H9 (cell line): ENCODE results near the gene MBD2. TPM values are rescaled to one million over a fixed set of nuclear protein-coding genes. Genes with fewer than 3 reads are reported as not detected.

Experiments used
- DNase-seq: peaks from one replicate; pipeline ENCODE4 v3.0.0-alpha.2; 2017
- H2AFZ ChIP-seq: one replicate; pipeline ENCODE4 v1.6.1; 2013; ENCODE audit warnings: mild to moderate bottlenecking, low read length, control low read depth, moderate library complexity
- H2AK5ac ChIP-seq: 2 replicates; pipeline ENCODE4 v1.6.1; 2013; ENCODE audit warnings: low read length, control low read depth, mixed read lengths; ENCODE audit not compliant: insufficient read length
- H2BK120ac ChIP-seq: one replicate; pipeline ENCODE4 v1.6.1; 2013; ENCODE audit warnings: low read depth, mild to moderate bottlenecking, low read length, control low read depth, inconsistent platforms; ENCODE audit not compliant: poor library complexity, severe bottlenecking
- H2BK12ac ChIP-seq: 2 replicates; pipeline ENCODE4 v1.6.1; 2013; ENCODE audit warnings: low read length, control low read depth, mixed read lengths, low read depth; ENCODE audit not compliant: insufficient read length
- H2BK15ac ChIP-seq: 2 replicates; pipeline ENCODE4 v1.6.1; 2013; ENCODE audit warnings: low read depth, low read length, control low read depth
- H2BK20ac ChIP-seq: one replicate; pipeline ENCODE4 v1.6.1; 2013; ENCODE audit warnings: low read depth, mild to moderate bottlenecking, low read length, control low read depth, inconsistent platforms; ENCODE audit not compliant: poor library complexity, severe bottlenecking
- H2BK5ac ChIP-seq: 2 replicates; pipeline ENCODE4 v1.6.1; 2013; ENCODE audit warnings: low read length, control low read depth, mixed read lengths; ENCODE audit not compliant: insufficient read length
- H3K14ac ChIP-seq: 2 replicates; pipeline ENCODE4 v1.6.1; 2013; ENCODE audit warnings: low read length, control low read depth; ENCODE audit not compliant: insufficient read depth
- H3K18ac ChIP-seq: 2 replicates; pipeline ENCODE4 v1.6.1; 2013; ENCODE audit warnings: low read depth, mild to moderate bottlenecking, mixed read lengths, low read length, control low read depth; ENCODE audit not compliant: insufficient read length
- H3K23ac ChIP-seq: 2 replicates; pipeline ENCODE4 v1.6.1; 2013; ENCODE audit warnings: low read length, control low read depth, mixed read lengths, low read depth; ENCODE audit not compliant: insufficient read length
- H3K23me2 ChIP-seq: 2 replicates; pipeline ENCODE4 v1.6.1; 2013; ENCODE audit warnings: low read depth, mild to moderate bottlenecking, mixed read lengths, low read length, control low read depth; ENCODE audit not compliant: insufficient read length, poor library complexity, severe bottlenecking
- H3K27ac ChIP-seq: 2 replicates; pipeline ENCODE4 v1.5.1; 2013; ENCODE audit warnings: low read length, control low read depth, mixed read lengths, low read depth; ENCODE audit not compliant: insufficient read length
- H3K27me3 ChIP-seq: 2 replicates; pipeline ENCODE4 v1.6.1; 2013; ENCODE audit warnings: low read length, control low read depth, inconsistent platforms; ENCODE audit not compliant: insufficient read depth
- H3K4ac ChIP-seq: 2 replicates; pipeline ENCODE4 v1.6.1; 2013; ENCODE audit warnings: low read depth, mild to moderate bottlenecking, control low read depth, inconsistent platforms, low read length, moderate library complexity
- H3K4me1 ChIP-seq: 2 replicates; pipeline ENCODE4 v1.6.1; 2013; ENCODE audit warnings: low read length, control low read depth, inconsistent platforms; ENCODE audit not compliant: insufficient read depth
- H3K4me2 ChIP-seq: 2 replicates; pipeline ENCODE4 v1.6.1; 2013; ENCODE audit warnings: low read length, control low read depth, mixed read lengths; ENCODE audit not compliant: insufficient read length, insufficient read depth
- H3K56ac ChIP-seq: 2 replicates; pipeline ENCODE4 v1.6.1; 2013; ENCODE audit warnings: low read depth, mild to moderate bottlenecking, mixed read lengths, low read length, control low read depth; ENCODE audit not compliant: insufficient read length
- H3K79me1 ChIP-seq: 2 replicates; pipeline ENCODE4 v1.6.1; 2013; ENCODE audit warnings: low read depth, mild to moderate bottlenecking, moderate library complexity, low read length, control low read depth, inconsistent platforms; ENCODE audit not compliant: insufficient read depth, poor library complexity, severe bottlenecking
- H3K79me2 ChIP-seq: 2 replicates; pipeline ENCODE4 v1.6.1; 2013; ENCODE audit warnings: low read length, control low read depth, inconsistent platforms; ENCODE audit not compliant: insufficient read depth
- H3K9ac ChIP-seq: 2 replicates; pipeline ENCODE4 v1.6.1; 2013; ENCODE audit warnings: low read length, control low read depth, mixed read lengths; ENCODE audit not compliant: insufficient read length; ENCODE audit errors: extremely low read depth
- H3K9me3 ChIP-seq: one replicate; pipeline ENCODE4 v1.6.1; 2013; ENCODE audit warnings: low read depth, low read length, inconsistent platforms; ENCODE audit not compliant: control insufficient read depth
- H3T11ph ChIP-seq: one replicate; pipeline ENCODE4 v1.6.1; 2013; ENCODE audit warnings: mild to moderate bottlenecking, low read length, control low read depth, inconsistent platforms
- H4K20me1 ChIP-seq: one replicate; pipeline ENCODE4 v1.6.1; 2013; ENCODE audit not compliant: control insufficient read depth, insufficient read length, insufficient read depth
- H4K5ac ChIP-seq: 2 replicates; pipeline ENCODE4 v1.6.1; 2013; ENCODE audit warnings: low read depth, mild to moderate bottlenecking, mixed read lengths, low read length, control low read depth; ENCODE audit not compliant: insufficient read length
- H4K8ac ChIP-seq: replicated peaks from 2 replicates; pipeline ENCODE4 v1.6.1; 2013; ENCODE audit warnings: low read length, control low read depth, mixed read lengths, low read depth; ENCODE audit not compliant: insufficient read length
- H4K91ac ChIP-seq: 2 replicates; pipeline ENCODE4 v1.6.1; 2013; ENCODE audit warnings: low read depth, mild to moderate bottlenecking, moderate library complexity, mixed read lengths, low read length, control low read depth; ENCODE audit not compliant: insufficient read length
- H3K27ac Mint-ChIP-seq, 3 experiments: 2 replicates in 2 of 3; 3 replicates in 1 of 3; pipeline ENCODE4 v1.8.0; 2020 to 2021; ENCODE audit warnings: mixed read lengths in 3 of 3, mild to moderate bottlenecking in 1 of 3, moderate library complexity in 1 of 3
- H3K27me3 Mint-ChIP-seq: 2 replicates; pipeline ENCODE4 v1.8.0; 2021; ENCODE audit warnings: low read depth, mild to moderate bottlenecking, moderate library complexity, mixed read lengths
- H3K36me3 Mint-ChIP-seq, 3 experiments: 2 replicates in 2 of 3; 3 replicates in 1 of 3; pipeline ENCODE4 v1.8.0; 2020 to 2021; ENCODE audit warnings: low read depth in 3 of 3, mixed read lengths in 3 of 3; ENCODE audit not compliant: insufficient read depth in 1 of 3
- H3K4me1 Mint-ChIP-seq, 2 experiments: 2 replicates each; pipeline ENCODE4 v1.8.0; 2020; ENCODE audit warnings: mixed read lengths in 2 of 2
- H3K4me3 Mint-ChIP-seq, 2 experiments: 2 replicates in 1 of 2; 3 replicates in 1 of 2; pipeline ENCODE4 v1.8.0; 2020 to 2021; ENCODE audit warnings: mild to moderate bottlenecking in 2 of 2, mixed read lengths in 2 of 2, moderate library complexity in 1 of 2
- H3K9me3 Mint-ChIP-seq, 2 experiments: 2 replicates in 1 of 2; 3 replicates in 1 of 2; pipeline ENCODE4 v1.8.0; 2020; ENCODE audit warnings: mild to moderate bottlenecking in 2 of 2, mixed read lengths in 2 of 2, moderate library complexity in 1 of 2
- WGBS: extraction: QIAGEN DNeasy Blood & Tissue Kit; methylation state at CpG from one replicate; pipeline ENCODE4 v1.1.7; 2013; ENCODE audit warnings: missing lambda C conversion rate, low lambda C conversion rate, mixed read lengths; ENCODE audit not compliant: insufficient read length; ENCODE audit errors: extremely low coverage; 5-methylcytosine and 5-hydroxymethylcytosine counted together
- total RNA-seq: library from RNA; stranded (reverse); gene quantifications from 2 replicates; pipeline ENCODE4 v1.2.1, GENCODE V29; 2021
- TF ChIP-seq, protein P1 (sequence below): fragments of 200-600 bp; sonication (generic); conservative IDR thresholded peaks from 3 replicates; pipeline ENCODE4 v1.8.0; 2021; ENCODE audit warnings: antibody characterized with exemption, mild to moderate bottlenecking

MBD2 gene
- total RNA-seq, 1 experiment from 2014 or later, result 34.0 TPM

GRCh38 chr18:54241483-54241882 lies 17.0 kb upstream of the MBD2 start:
- H3K79me1 ChIP-seq, result no peaks in the 10 kb centered on the region
- no peaks in the 10 kb centered on the region; a peak in 2 of 5 replicates for H3K9me3 Mint-ChIP-seq
- H3K36me3 Mint-ChIP-seq, result no peaks in the 10 kb centered on the region; a peak in 1 of 7 replicates
- H3K27me3 ChIP-seq, result no peaks in the 10 kb centered on the region
- no peak overlapping the region for H3T11ph ChIP-seq
- H3K27ac Mint-ChIP-seq, result no peak overlapping the region
- H3K4me3 Mint-ChIP-seq, result no peak overlapping the region
- no peak overlapping the region for H3K14ac ChIP-seq
- H3K23me2 ChIP-seq, result no peaks in the 10 kb centered on the region
- no peak overlapping the region for H3K27ac ChIP-seq
- peaks cover 14 to 17% of the 10 kb centered on the region in 2 experiments for H3K4me1 Mint-ChIP-seq
- no peak overlapping the region for H4K8ac ChIP-seq
- H3K4ac ChIP-seq, result no peak overlapping the region
- TF ChIP-seq, protein P1, sequence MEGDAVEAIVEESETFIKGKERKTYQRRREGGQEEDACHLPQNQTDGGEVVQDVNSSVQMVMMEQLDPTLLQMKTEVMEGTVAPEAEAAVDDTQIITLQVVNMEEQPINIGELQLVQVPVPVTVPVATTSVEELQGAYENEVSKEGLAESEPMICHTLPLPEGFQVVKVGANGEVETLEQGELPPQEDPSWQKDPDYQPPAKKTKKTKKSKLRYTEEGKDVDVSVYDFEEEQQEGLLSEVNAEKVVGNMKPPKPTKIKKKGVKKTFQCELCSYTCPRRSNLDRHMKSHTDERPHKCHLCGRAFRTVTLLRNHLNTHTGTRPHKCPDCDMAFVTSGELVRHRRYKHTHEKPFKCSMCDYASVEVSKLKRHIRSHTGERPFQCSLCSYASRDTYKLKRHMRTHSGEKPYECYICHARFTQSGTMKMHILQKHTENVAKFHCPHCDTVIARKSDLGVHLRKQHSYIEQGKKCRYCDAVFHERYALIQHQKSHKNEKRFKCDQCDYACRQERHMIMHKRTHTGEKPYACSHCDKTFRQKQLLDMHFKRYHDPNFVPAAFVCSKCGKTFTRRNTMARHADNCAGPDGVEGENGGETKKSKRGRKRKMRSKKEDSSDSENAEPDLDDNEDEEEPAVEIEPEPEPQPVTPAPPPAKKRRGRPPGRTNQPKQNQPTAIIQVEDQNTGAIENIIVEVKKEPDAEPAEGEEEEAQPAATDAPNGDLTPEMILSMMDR, result no peak
- DNase-seq, result no peak
- no peak overlapping the region for H2BK120ac ChIP-seq
- no peaks in the 10 kb centered on the region for H3K27me3 Mint-ChIP-seq
- no peak overlapping the region for H3K18ac ChIP-seq
- WGBS, result no CpG with 5 or more reads among the region's 4 CpGs
- H2AK5ac ChIP-seq, result no peak overlapping the region
- no peak overlapping the region for H2BK5ac ChIP-seq
- no peak overlapping the region for H4K91ac ChIP-seq
- H3K4me2 ChIP-seq, result no peak overlapping the region
- H3K9ac ChIP-seq, result no peak overlapping the region
- H3K79me2 ChIP-seq, result no peaks in the 10 kb centered on the region
- no peak overlapping the region for H3K56ac ChIP-seq
- H2BK12ac ChIP-seq, result no peak overlapping the region
- H2BK15ac ChIP-seq, result no peak overlapping the region
- no peak overlapping the region for H2BK20ac ChIP-seq
- H2AFZ ChIP-seq, result no peak overlapping the region
- H3K23ac ChIP-seq, result no peak overlapping the region
- H4K20me1 ChIP-seq, result no peaks in the 10 kb centered on the region
- no peaks in the 10 kb centered on the region for H3K4me1 ChIP-seq
- H4K5ac ChIP-seq, result no peak overlapping the region
- no peaks in the 10 kb centered on the region for H3K9me3 ChIP-seq
